Mucosa of rectum (tissue), 2 donors: ENCODE data around the gene INTS7.
A peak's percentile ranks its signal among the peaks of the same experiment; 100 is the strongest.
"Not testable (repeated sequence)": the region's sequence is repeated elsewhere in the genome, so short reads cannot be mapped to it uniquely, and the experiment has no call there.

ENCODE experiments used
- H3K27ac ChIP-seq, 2 donors: one replicate each; pipeline ENCODE4 v1.7.0; 2013; ENCODE audit warnings: inconsistent platforms in 2 of 2, low read depth in 2 of 2, low read length in 2 of 2
- H3K27me3 ChIP-seq, 2 donors: one replicate each; pipeline ENCODE4 v1.7.0; 2013; ENCODE audit warnings: low read length in 2 of 2; ENCODE audit not compliant: control insufficient read depth in 2 of 2, insufficient read depth in 2 of 2
- H3K36me3 ChIP-seq, 2 donors: one replicate each; pipeline ENCODE4 v1.7.0; 2013; ENCODE audit warnings: low read length in 2 of 2; ENCODE audit not compliant: control insufficient read depth in 2 of 2, insufficient read depth in 2 of 2
- H3K4me1 ChIP-seq, 2 donors: one replicate each; pipeline ENCODE4 v1.7.0; 2013; ENCODE audit warnings: low read length in 2 of 2, mild to moderate bottlenecking in 1 of 2; ENCODE audit not compliant: control insufficient read depth in 2 of 2, insufficient read depth in 2 of 2
- H3K4me3 ChIP-seq, 2 donors: one replicate each; pipeline ENCODE4 v1.7.0; 2013; ENCODE audit warnings: low read length in 2 of 2
- H3K9ac ChIP-seq, 2 donors: one replicate each; pipeline ENCODE4 v1.7.0; 2013; ENCODE audit warnings: low read length in 2 of 2, low read depth in 1 of 2, mild to moderate bottlenecking in 1 of 2
- H3K9me3 ChIP-seq, 2 donors: one replicate each; pipeline ENCODE4 v1.7.0; 2013; ENCODE audit warnings: low read length in 2 of 2; ENCODE audit not compliant: control insufficient read depth in 2 of 2
- donor health status: healthy.
- donor health status: Normal muscosa, but diverticular disease.

Gene INTS7

GRCh38 chr1:211921579-211922095 lies 113.7 kb downstream of the INTS7 start:
- peaks cover 0 to 4% of the 10 kb centered on the region in 2 donors for H3K27me3 ChIP-seq
- H3K9me3 ChIP-seq, result no peaks in the 10 kb centered on the region
- no peak overlapping the region for H3K9ac ChIP-seq
- H3K4me3 ChIP-seq, result no peak overlapping the region
- H3K4me1 ChIP-seq, result peaks cover 0 to 15% of the 10 kb centered on the region in 2 donors
- H3K36me3 ChIP-seq, result no peaks in the 10 kb centered on the region
- no peak overlapping the region for H3K27ac ChIP-seq

- no peaks in the 10 kb centered on the region for H3K36me3 ChIP-seq
- peaks cover 0 to 4% of the 10 kb centered on the region in 2 donors for H3K27me3 ChIP-seq
- no peak overlapping the region for H3K4me3 ChIP-seq
- H3K27ac ChIP-seq, result no peak overlapping the region
- H3K9me3 ChIP-seq, result no peaks in the 10 kb centered on the region
- peaks cover 0 to 15% of the 10 kb centered on the region in 2 donors for H3K4me1 ChIP-seq
- no peak overlapping the region for H3K9ac ChIP-seq
Observed at GRCh38 chr1:211920602-211921226, 114.6 kb downstream of the INTS7 start.

GRCh38 chr1:211920141-211920572 lies 115.2 kb downstream of the INTS7 start:
- Histone ChIP-seq H3K4me1 (peaks cover 0 to 14% of the 10 kb centered on the region in 2 donors), H3K4me3 (no peak overlapping the region), H3K9ac (no peak overlapping the region), H3K27me3 (peaks cover 0 to 4% of the 10 kb centered on the region in 2 donors), H3K27ac (no peak overlapping the region), H3K36me3 (no peaks in the 10 kb centered on the region), H3K9me3 (no peaks in the 10 kb centered on the region)

- H3K27ac ChIP-seq, result no peak overlapping the region
- no peak overlapping the region for H3K4me3 ChIP-seq
Observed at GRCh38 chr1:211918843-211919414, 116.4 kb downstream of the INTS7 start.

GRCh38 chr1:211916458-211916857 lies 118.9 kb downstream of the INTS7 start:
- H3K27me3 ChIP-seq, H3K27ac ChIP-seq, H3K9ac ChIP-seq, H3K9me3 ChIP-seq, H3K36me3 ChIP-seq, H3K4me3 ChIP-seq: not testable (repeated sequence)
- H3K4me1 ChIP-seq, result peaks cover 4 to 16% of the 10 kb centered on the region in 2 donors

More at GRCh38 chr1:211918843-211919414, 116.4 kb downstream of the INTS7 start:
- no peak overlapping the region for H3K9ac ChIP-seq
- H3K9me3 ChIP-seq, result no peaks in the 10 kb centered on the region
- H3K27me3 ChIP-seq, result peaks cover 0 to 4% of the 10 kb centered on the region in 2 donors
- H3K36me3 ChIP-seq, result no peaks in the 10 kb centered on the region
- peaks cover 0 to 9% of the 10 kb centered on the region in 2 donors for H3K4me1 ChIP-seq

- Histone ChIP-seq H3K9me3 (no peaks in the 10 kb centered on the region), H3K27ac (no peak overlapping the region), H3K27me3 (no peaks in the 10 kb centered on the region), H3K4me1 (peaks cover 8 to 21% of the 10 kb centered on the region in 2 donors), H3K4me3 (no peak overlapping the region), H3K36me3 (no peaks in the 10 kb centered on the region), H3K9ac (no peak overlapping the region)
Observed at GRCh38 chr1:211915924-211916323, 119.4 kb downstream of the INTS7 start.

GRCh38 chr1:211912844-211913432 lies 122.4 kb downstream of the INTS7 start:
- H3K36me3 ChIP-seq, result no peaks in the 10 kb centered on the region
- no peaks in the 10 kb centered on the region for H3K9me3 ChIP-seq
- H3K9ac ChIP-seq, result no peak overlapping the region
- no peak overlapping the region for H3K4me3 ChIP-seq
- no peak overlapping the region for H3K27ac ChIP-seq
- peaks cover 8 to 23% of the 10 kb centered on the region in 2 donors for H3K4me1 ChIP-seq
- H3K27me3 ChIP-seq, result peaks cover 0 to 2% of the 10 kb centered on the region in 2 donors

- Histone ChIP-seq H3K27ac (peak overlapping the region; percentile 38 to 45), H3K9me3 (no peaks in the 10 kb centered on the region), H3K36me3 (no peaks in the 10 kb centered on the region), H3K4me3 (no peak overlapping the region), H3K27me3 (peaks cover 0 to 2% of the 10 kb centered on the region in 2 donors), H3K9ac (no peak overlapping the region), H3K4me1 (peaks cover 8 to 23% of the 10 kb centered on the region in 2 donors)
Observed at GRCh38 chr1:211912038-211912437, 123.3 kb downstream of the INTS7 start.

- Histone ChIP-seq H3K27me3 (peaks cover 0 to 2% of the 10 kb centered on the region in 2 donors), H3K4me3 (no peak overlapping the region), H3K9me3 (no peaks in the 10 kb centered on the region), H3K36me3 (no peaks in the 10 kb centered on the region), H3K27ac (peak overlapping the region in 1 of 2 donors; percentile 14), H3K4me1 (peaks cover 8 to 23% of the 10 kb centered on the region in 2 donors), H3K9ac (no peak overlapping the region)
Observed at GRCh38 chr1:211910913-211911485, 124.4 kb downstream of the INTS7 start.
